Measurements from ENCODE around the gene RBFOX2.

Gene RBFOX2

GRCh38 chr22:35892192-35892591 lies 136.4 kb downstream of the RBFOX2 start:
- DNase-seq = peak in 13 of 42 donors; percentile 17 to 76 (median 35)
- intact Hi-C loops (cut with DNase I) = no loop called here

GRCh38 chr22:35891442-35891841 lies 137.2 kb downstream of the RBFOX2 start:
- intact Hi-C loops (cut with DNase I) = no loop called here
- no peak for DNase-seq

- intact Hi-C loops (cut with DNase I) = no loop called here
- no peak for DNase-seq
Observed at GRCh38 chr22:35889071-35889470, 139.6 kb downstream of the RBFOX2 start.

- DNase-seq = no peak
- intact Hi-C loops (cut with DNase I) = no loop called here
Observed at GRCh38 chr22:35888181-35888870, 140.3 kb downstream of the RBFOX2 start.

- intact Hi-C loops (cut with DNase I) = no loop called here
- no peak for DNase-seq
Observed at GRCh38 chr22:35887296-35887875, 141.2 kb downstream of the RBFOX2 start.

- intact Hi-C loops (cut with DNase I) = no loop called here
- DNase-seq = no peak
Observed at GRCh38 chr22:35886309-35886708, 142.3 kb downstream of the RBFOX2 start.

GRCh38 chr22:35884529-35884928 lies 144.1 kb downstream of the RBFOX2 start:
- intact Hi-C loops (cut with DNase I) = no loop called here
- DNase-seq = no peak

- intact Hi-C loops (cut with DNase I) = no loop called here
Observed at GRCh38 chr22:35883031-35883620, 145.5 kb downstream of the RBFOX2 start.

GRCh38 chr22:35882211-35883030 lies 146.2 kb downstream of the RBFOX2 start:
- DNase-seq = no peak
- intact Hi-C loops (cut with DNase I) = no loop called here

More at GRCh38 chr22:35883031-35883620, 145.5 kb downstream of the RBFOX2 start:
- peak in 2 of 42 donors; percentile 24 to 54 for DNase-seq

GRCh38 chr22:35879351-35879750 lies 149.3 kb downstream of the RBFOX2 start:
- intact Hi-C loops (cut with DNase I) = no loop called here
- DNase-seq = no peak

- DNase-seq = no peak
- intact Hi-C loops (cut with DNase I) = no loop called here
Observed at GRCh38 chr22:35873426-35873825, 155.2 kb downstream of the RBFOX2 start.

- intact Hi-C loops (cut with DNase I) = no loop called here
- DNase-seq = no peak
Observed at GRCh38 chr22:35872451-35872850, 156.2 kb downstream of the RBFOX2 start.

- intact Hi-C loops (cut with DNase I) = no loop called here
Observed at GRCh38 chr22:35870517-35871293, 157.9 kb downstream of the RBFOX2 start.

GRCh38 chr22:35868938-35869337 lies 159.7 kb downstream of the RBFOX2 start:
- no peak for DNase-seq
- intact Hi-C loops (cut with DNase I) = no loop called here

More at GRCh38 chr22:35870517-35871293, 157.9 kb downstream of the RBFOX2 start:
- no peak for DNase-seq

- no peak for DNase-seq
- intact Hi-C loops (cut with DNase I) = no loop called here
Observed at GRCh38 chr22:35866651-35867050, 162.0 kb downstream of the RBFOX2 start.

GRCh38 chr22:35864545-35865165 lies 164.0 kb downstream of the RBFOX2 start:
- DNase-seq = no peak
- intact Hi-C loops (cut with DNase I) = no loop called here

- intact Hi-C loops (cut with DNase I) = no loop called here
- no peak for DNase-seq
Observed at GRCh38 chr22:35863432-35863831, 165.2 kb downstream of the RBFOX2 start.

GRCh38 chr22:35862697-35863096 lies 165.9 kb downstream of the RBFOX2 start:
- intact Hi-C loops (cut with DNase I) = no loop called here
- no peak for DNase-seq

GRCh38 chr22:35861451-35861850 lies 167.2 kb downstream of the RBFOX2 start:
- DNase-seq = no peak
- intact Hi-C loops (cut with DNase I) = no loop called here

Data from head of caudate nucleus (tissue), 42 donors.